GM08714 (cell line): ENCODE results near the gene PACSIN1.

Source experiments
- H3K4me3 ChIP-seq: fragments of 200-500 bp; sonication (Bioruptor generic); 2 replicates; pipeline ENCODE4 v1.5.1; 2014; ENCODE audit warnings: mild to moderate bottlenecking, low read length, inconsistent platforms
- ZNF274 ChIP-seq: IDR thresholded peaks from 2 replicates; pipeline ENCODE4 v1.6.1; 2012; ENCODE audit warnings: mild to moderate bottlenecking, low read depth, low read length

PACSIN1 gene

DNA sequence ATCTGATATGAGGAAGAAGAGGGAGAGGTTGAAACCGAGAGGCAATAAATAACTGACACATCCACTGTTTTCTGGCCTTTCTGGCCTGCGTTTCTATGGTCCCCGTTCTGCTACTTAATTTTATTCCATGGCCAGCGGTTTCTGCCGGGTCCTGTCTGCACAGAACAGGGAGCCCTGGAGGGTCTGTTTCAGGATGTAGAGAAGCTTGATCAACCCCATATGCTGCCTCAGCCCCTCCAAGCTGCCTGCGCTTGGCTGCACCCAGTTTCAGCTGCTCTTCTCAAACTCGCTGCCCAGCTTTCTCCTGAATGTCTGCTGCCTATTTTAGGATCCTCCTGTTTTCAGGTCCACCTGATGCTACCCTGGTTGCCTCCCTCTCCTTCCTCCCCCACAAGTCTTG is 18.5 kb upstream of the PACSIN1 start:
- H3K4me3 ChIP-seq = no peak overlapping the region
- no peak for TF ChIP-seq ZNF274

DNA sequence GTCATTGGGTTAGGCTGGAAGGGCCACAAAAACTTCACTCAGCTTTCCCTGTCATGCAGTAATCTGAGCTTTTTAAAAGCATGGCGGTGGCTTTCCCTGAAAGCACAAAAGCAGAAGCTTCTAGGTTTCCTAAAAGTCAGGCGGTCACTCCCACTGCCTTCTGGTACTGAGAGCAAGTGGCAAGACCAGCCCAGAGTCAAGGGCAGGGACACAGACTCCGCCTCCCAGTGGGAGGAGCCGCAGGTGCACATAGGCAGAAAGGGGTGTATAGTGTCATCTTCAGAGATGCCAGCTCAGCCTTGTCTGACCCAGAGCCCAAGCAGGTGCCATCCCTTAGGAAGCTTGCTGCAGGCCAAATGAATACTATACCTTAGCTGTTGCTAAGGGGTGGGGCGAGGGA is 18.0 kb upstream of the PACSIN1 start:
- no peak overlapping the region for H3K4me3 ChIP-seq
- TF ChIP-seq ZNF274 = no peak

DNA sequence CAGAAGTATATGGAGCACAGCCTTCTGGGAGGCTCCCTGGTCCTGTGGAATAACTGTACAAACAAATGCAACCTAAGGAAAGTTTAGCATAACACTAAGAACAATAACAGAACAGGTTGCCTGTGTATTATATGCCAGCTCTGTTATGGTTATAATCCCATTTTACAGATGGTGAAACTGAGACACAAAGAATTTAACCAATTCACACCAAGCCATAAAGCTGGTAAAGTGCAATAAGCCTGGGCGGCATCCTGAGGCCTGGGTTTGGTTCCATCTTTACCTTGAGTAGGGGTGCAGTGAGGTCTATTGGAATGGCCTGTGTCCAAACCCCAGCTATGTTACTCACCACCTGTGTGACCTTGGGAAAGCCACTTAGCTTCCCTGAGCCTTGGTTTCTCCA is 14.7 kb upstream of the PACSIN1 start:
- TF ChIP-seq ZNF274 = no peak
- no peak overlapping the region for H3K4me3 ChIP-seq

DNA sequence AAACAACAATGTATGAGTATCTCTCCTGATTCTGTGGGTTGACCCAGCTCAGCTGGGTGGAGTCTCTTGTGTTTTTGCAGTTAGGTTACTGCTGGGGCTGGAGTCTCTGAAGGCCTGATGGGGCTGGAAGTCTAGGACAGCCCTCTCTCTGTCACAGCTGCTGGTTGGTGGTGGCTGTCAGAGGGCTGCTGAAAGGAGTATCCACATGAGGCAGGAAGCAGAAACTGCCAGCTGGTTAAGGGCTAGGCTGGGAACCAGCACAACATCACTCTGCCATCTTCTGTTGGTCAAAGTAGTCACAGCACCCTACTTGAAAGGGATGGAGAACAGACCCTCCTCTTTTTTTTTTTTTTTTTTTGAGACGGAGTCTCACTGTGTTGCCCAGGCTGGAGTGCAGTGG is 10.0 kb upstream of the PACSIN1 start:
- TF ChIP-seq ZNF274 = no peak
- no peak overlapping the region for H3K4me3 ChIP-seq

DNA sequence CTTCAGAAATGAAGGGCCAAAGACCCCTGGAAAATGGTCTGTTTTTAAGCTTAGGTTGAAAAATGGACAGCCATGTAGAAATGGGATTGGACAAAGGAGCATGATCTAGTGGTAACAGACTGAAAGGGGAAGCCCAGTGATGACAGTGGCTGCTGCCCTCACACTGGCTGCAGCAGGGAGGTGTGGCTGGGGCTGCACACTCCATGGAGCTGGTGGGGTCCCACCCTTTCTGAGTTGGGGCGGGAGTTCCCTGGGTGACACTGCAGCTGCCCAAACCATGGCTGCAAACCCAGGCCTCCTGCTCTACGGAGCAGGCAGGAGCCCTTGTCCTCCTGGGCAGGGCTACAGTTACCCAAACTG is 8.5 kb upstream of the PACSIN1 start:
- no peak for TF ChIP-seq ZNF274
- H3K4me3 ChIP-seq = no peak overlapping the region

DNA sequence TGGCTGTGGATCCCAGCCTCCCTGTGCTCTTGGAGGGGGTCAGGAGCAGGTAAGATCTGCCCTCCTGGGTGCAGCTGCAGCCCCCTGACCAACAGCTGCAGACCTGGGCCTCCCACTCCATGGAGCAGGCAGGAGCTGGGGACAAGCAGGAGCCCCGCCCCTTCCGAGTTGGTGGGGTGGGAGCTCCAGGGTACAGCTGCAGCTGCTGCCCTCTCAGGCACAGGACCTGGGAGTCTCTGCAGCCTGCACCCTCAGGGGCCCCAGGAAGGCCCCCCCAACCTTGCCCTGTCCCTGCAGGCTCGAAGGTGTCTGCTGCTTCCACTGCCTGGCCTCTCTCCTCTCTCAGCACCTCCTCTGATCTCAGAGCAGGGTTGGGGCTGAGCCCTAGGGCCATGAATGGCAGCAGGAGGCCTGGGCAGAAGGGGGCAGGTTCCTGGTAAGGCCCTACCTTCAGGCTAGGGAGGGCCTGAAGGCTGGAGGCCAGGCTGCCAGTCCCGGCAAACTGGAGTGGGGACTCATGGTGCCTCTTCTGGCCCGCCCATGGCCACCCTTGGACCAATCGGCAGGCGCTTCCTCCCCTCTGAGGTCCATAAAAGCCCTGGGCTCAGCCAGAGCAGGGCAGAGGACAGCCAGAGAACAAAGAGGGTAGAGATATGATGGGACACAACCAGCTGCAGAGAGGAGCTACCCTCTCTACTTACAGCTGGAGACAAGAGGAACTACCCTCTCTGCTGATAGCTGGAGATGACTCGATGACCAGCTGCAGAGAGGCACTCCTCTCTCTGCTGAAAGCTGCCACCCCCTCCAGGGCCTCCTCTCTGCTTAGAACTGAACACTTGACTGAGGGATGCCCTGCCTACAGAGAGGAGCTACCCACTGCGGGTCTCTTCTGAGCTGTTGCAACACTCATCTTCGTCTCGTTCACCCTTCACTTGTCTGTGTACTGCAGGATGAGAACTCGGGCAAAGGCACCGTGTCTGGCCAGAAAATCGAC is 7.8 kb upstream of the PACSIN1 start:
- TF ChIP-seq ZNF274 = no peak
- H3K4me3 ChIP-seq = no peak overlapping the region

DNA sequence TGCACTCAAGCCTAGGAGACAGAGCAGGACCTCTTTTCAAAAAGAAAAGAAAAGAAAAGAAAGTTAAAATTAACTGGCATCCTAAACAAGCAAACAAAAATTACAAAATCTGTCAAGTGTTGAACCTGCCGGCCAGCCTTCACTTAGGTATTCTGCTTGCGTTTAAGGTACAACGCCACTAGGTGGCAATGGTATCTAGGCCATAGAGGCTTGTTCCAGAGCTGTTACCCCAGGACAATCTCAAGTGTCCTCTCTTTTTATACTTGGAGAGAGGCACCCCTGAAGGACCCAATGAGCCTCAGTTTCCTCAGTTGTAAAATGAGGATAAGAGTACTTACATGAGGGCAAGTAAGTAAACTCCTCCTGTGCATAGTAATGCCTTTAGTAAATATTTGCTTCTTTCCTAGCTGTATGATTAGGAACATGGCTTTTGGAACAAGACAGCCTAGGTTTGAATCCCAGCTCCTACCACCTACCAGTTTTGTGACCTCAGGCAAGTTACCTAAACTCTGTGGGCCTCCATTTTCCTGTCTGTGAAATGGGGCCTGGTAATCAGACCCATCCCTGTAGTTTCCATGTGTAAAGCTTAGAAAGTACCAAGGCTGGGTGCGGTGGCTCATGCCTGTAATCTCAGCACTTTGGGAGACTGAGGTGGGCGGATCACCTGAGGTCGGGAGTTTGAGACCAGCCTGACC is 5.8 kb upstream of the PACSIN1 start:
- H3K4me3 ChIP-seq = no peak overlapping the region
- TF ChIP-seq ZNF274 = no peak

DNA sequence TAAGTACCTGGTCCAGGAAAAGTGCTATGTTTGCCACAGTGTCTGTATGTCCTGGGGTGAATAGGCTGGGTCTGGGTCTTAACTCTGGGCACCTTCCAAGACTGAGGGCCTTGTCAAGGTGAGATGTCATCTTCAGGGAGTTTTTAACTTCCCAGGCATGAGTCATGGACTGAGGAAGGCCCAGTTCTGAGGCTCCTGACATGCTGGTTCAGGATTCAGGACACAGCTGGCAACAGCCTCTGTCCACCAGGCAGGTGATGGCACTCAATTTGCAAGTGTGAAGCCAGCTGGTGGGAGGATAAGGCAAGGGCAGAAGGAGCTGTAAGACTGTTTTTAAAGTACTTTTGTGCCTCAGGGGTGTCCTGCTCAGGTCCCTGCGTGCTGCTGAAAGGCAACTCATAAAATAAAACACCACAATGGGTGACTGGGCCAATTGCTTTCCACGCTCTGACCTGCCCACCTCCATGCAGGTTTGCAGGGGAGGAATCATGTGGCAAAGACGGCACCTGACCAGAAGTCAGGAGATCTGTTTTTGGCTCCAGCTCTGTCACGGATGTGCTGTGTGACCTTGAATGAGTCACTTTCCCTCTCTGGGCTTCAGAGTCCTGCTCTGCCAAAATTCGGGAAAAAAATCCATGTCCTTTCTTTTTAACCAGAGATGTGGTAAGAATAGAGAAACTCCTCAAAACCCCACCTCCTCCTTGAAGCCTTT is 4.9 kb upstream of the PACSIN1 start:
- no peak for TF ChIP-seq ZNF274

DNA sequence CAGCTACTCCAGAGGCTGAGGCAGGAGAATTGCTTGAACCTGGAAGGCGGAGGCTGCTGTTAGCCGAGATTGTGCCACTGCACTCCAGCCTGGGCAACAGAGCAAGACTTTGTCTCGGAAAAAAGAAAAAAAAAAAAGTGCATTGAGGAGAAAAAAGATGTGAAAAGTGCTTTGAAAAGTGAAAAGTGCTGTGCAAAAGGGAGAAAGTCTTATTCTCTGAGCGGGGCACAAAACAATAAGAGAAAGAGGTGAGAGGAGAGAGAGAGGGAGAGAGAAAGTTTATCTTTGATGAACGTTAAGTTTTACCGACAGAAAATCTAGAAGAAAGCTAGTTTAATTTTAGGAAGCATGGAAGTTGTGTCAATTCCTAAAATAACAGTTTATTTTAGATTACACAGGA is 3.9 kb upstream of the PACSIN1 start:
- no peak overlapping the region for H3K4me3 ChIP-seq
- TF ChIP-seq ZNF274 = no peak

More for the DNA sequence above, 4.9 kb upstream of the PACSIN1 start:
- H3K4me3 ChIP-seq = no peak overlapping the region

DNA sequence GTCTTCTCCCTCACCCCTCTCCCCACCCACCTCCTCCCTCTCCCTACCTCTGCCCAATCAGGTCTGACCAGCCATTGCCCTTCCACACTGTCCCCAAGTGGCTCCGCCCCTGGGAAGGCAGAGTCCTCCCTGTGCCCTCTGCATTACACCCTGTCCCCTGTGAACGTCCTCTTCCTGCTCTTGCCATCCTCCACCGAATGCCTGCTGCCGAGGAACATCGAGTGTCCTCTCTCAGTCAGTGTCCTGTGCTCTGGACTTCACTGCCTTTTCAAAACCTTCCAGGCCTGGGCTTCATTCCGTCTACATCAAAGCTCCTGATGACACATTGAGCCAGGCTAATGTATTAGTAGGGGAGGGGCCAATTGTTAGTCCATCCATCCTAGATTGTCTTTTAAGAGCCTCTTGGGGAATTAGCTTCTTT is 3.3 kb upstream of the PACSIN1 start:
- no peak overlapping the region for H3K4me3 ChIP-seq
- TF ChIP-seq ZNF274 = no peak

DNA sequence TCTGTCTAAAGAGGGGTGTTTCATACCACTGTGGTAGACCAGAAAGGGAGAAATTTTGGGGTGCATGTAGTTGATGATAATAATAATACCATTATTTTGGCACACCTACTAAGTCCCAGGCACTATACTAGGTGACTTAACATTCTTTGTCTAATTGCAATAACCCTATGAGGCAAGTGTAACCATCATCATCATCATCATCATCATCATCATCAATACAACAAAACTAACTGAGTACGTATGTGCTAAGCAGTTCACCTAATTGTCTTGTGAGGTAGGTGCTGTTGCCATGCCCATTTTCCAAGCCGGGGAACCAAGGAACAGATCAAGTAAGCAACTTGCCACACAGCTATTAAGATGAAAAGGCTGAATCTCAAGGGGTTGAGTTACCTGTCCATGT is 2.6 kb upstream of the PACSIN1 start:
- H3K4me3 ChIP-seq = no peak overlapping the region
- no peak for TF ChIP-seq ZNF274

DNA sequence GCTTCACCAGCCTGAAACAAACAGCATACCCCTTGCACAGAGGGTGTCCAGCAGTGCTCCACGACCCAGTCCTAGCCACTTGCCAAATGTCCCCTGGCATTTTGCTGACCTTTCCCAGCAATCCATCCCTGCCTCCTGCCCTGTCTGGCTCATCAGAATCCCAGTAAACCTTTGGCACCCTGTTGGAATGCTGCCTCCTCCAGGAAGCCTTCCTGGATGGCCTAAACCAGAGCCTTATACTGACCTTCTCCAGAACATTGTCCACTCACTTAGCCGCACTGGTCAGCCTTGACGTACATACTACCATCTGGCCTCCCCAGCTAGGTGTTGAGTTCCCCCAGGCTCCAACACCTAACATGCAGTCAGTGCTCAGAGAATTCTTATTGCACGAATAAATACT is 2.0 kb upstream of the PACSIN1 start:
- no peak for TF ChIP-seq ZNF274

DNA sequence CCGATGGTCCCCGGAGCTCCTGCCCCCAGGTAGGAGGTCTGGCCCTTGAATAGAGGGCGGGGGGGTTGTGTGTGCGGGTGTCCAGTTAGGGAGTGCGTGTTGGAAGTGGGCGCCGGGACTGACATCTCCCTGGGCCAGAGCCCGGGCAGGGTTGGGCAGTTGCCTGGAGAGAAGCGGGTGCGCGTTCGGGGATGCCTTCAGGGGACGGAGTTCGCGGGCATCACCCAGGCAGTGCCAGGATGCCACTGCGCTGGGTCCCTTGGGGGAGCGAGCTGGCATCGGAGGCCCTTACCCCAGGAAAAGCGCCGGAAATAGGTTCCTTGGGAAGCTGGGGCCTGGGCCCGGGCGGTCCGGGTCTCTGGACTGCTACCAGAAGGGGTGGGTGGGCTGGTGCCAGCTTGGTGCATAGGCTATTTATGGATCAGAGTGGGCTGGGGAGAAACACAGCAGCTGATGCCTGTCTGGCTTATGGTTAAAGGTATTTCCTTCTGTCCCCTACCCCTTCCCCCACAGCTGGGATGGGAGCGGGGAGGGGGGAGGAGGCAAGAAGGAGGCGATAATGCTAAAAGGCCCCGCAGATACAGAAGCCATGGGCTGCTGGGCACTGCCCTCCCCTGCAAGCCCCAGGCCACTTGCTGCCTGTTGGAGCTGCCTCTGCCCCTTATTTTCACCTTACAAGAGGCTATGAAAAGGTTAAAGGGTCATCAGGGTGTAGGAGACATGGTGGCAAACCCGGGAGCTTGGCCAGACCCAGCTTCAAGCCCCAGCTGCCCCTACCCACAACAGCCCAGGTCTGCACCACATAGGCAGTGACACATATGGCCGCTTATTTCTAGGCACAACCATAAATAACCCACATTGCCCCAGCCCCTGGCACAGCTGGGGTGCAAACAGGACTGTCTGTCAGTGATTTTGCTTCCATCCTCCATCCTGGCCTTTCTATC is 638 bp downstream of the PACSIN1 start:
- no peak for TF ChIP-seq ZNF274
- no peak overlapping the region; the same call in 1 of the 2 replicates for H3K4me3 ChIP-seq

More for the DNA sequence above, 2.0 kb upstream of the PACSIN1 start:
- H3K4me3 ChIP-seq = no peak overlapping the region

DNA sequence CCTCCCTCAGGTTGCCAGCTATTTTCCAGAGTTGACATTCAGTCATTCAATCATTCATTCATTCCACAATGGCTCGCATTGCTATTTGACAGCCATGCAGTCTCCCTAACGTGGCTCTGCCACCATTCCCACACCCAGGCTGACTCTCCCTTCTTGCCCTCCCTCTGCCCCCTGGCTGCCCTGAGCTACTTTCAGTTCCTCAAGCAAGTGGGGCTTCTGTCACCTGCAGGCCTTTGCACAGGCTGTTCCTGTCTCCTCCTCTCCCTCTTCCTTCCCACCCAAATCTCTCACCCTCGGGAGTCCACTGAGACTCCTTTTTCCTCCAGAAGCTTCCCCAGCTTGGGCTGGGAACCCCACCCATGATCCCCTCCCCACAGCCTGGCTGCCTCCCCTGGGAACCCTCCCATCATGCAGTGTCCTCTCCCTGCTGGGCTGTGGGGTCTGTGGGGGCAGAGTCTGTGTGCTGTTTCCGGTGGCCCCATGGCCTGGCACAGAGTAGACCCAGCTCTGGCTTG is 2.6 kb downstream of the PACSIN1 start:
- TF ChIP-seq ZNF274 = no peak
- H3K4me3 ChIP-seq = no peak overlapping the region
